ENCODE data around the gene TBC1D13. TPM values are rescaled to one million over a fixed set of nuclear protein-coding genes. Genes with fewer than 3 reads are reported as not detected.

The TBC1D13 gene
- total and polyA plus RNA-seq, 2 of the 13 experiments (the other 11 are each of a cell fraction or from before 2014, with no cell fraction given) = 17.9 to 19.7 TPM

GRCh38 chr9:128765499-128765898, 21.6 kb upstream of the TBC1D13 start (continued):
- TF ChIP-seq, protein P1, sequence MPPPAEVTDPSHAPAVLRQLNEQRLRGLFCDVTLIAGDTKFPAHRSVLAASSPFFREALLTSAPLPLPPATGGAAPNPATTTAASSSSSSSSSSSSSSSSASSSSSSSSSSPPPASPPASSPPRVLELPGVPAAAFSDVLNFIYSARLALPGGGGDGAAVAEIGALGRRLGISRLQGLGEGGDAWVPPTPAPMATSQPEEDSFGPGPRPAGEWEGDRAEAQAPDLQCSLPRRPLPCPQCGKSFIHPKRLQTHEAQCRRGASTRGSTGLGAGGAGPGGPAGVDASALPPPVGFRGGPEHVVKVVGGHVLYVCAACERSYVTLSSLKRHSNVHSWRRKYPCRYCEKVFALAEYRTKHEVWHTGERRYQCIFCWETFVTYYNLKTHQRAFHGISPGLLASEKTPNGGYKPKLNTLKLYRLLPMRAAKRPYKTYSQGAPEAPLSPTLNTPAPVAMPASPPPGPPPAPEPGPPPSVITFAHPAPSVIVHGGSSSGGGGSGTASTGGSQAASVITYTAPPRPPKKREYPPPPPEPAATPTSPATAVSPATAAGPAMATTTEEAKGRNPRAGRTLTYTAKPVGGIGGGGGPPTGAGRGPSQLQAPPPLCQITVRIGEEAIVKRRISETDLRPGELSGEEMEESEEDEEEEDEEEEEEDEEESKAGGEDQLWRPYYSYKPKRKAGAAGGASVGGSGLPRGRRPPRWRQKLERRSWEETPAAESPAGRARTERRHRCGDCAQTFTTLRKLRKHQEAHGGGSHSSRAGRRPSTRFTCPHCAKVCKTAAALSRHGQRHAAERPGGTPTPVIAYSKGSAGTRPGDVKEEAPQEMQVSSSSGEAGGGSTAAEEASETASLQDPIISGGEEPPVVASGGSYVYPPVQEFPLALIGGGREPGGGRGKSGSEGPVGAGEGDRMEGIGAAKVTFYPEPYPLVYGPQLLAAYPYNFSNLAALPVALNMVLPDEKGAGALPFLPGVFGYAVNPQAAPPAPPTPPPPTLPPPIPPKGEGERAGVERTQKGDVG (CRISPR knock-in tag; IDR thresholded peaks at IDR 0.05; ENCODE audit: borderline replicate concordance) = no peak
- TF ChIP-seq PHF5A (CRISPR knock-in tag; IDR thresholded peaks at IDR 0.05; ENCODE audit: low read depth, unreplicated experiment) (no peak), HIVEP1 (CRISPR knock-in tag; IDR thresholded peaks at IDR 0.05) (0 out of 2 replicates have a peak, but pooled peaks have one; percentile 46), TEAD2 (CRISPR knock-in tag; IDR thresholded peaks at IDR 0.05) (no peak), TARDBP (CRISPR knock-in tag; IDR thresholded peaks at IDR 0.05) (no peak), ZBTB7B (CRISPR knock-in tag; IDR thresholded peaks at IDR 0.05) (0 out of 2 replicates have a peak, but pooled peaks have one; percentile 34), CHCHD3 (CRISPR knock-in tag; IDR thresholded peaks at IDR 0.05) (no peak), ELF1 (CRISPR knock-in tag; IDR thresholded peaks at IDR 0.05) (no peak), ZNF138 (CRISPR knock-in tag; IDR thresholded peaks at IDR 0.05; ENCODE audit: low read depth) (no peak), KDM2A (CRISPR knock-in tag; IDR thresholded peaks at IDR 0.05; ENCODE audit: borderline replicate concordance, low read depth) (no peak), FOXA3 (CRISPR knock-in tag; IDR thresholded peaks at IDR 0.05) (peak; percentile 75), ZNF883 (CRISPR knock-in tag; IDR thresholded peaks at IDR 0.05; ENCODE audit: not compliant biosample characterization) (no peak), DRAP1 (CRISPR knock-in tag; IDR thresholded peaks at IDR 0.05) (0 out of 2 replicates have a peak, but pooled peaks have one; percentile 21), PCBP2 (optimal IDR thresholded peaks at IDR 0.05; ENCODE audit: low read depth, low read length, poor library complexity, severe bottlenecking) (no peak), ZNF44 (CRISPR knock-in tag; IDR thresholded peaks at IDR 0.05) (no peak)
- TF ChIP-seq, protein P2, sequence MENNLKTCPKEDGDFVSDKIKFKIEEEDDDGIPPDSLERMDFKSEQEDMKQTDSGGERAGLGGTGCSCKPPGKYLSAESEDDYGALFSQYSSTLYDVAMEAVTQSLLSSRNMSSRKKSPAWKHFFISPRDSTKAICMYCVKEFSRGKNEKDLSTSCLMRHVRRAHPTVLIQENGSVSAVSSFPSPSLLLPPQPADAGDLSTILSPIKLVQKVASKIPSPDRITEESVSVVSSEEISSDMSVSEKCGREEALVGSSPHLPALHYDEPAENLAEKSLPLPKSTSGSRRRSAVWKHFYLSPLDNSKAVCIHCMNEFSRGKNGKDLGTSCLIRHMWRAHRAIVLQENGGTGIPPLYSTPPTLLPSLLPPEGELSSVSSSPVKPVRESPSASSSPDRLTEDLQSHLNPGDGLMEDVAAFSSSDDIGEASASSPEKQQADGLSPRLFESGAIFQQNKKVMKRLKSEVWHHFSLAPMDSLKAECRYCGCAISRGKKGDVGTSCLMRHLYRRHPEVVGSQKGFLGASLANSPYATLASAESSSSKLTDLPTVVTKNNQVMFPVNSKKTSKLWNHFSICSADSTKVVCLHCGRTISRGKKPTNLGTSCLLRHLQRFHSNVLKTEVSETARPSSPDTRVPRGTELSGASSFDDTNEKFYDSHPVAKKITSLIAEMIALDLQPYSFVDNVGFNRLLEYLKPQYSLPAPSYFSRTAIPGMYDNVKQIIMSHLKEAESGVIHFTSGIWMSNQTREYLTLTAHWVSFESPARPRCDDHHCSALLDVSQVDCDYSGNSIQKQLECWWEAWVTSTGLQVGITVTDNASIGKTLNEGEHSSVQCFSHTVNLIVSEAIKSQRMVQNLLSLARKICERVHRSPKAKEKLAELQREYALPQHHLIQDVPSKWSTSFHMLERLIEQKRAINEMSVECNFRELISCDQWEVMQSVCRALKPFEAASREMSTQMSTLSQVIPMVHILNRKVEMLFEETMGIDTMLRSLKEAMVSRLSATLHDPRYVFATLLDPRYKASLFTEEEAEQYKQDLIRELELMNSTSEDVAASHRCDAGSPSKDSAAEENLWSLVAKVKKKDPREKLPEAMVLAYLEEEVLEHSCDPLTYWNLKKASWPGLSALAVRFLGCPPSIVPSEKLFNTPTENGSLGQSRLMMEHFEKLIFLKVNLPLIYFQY (CRISPR knock-in tag; IDR thresholded peaks at IDR 0.05; ENCODE audit: borderline replicate concordance) = no peak
- TF ChIP-seq, protein P3, sequence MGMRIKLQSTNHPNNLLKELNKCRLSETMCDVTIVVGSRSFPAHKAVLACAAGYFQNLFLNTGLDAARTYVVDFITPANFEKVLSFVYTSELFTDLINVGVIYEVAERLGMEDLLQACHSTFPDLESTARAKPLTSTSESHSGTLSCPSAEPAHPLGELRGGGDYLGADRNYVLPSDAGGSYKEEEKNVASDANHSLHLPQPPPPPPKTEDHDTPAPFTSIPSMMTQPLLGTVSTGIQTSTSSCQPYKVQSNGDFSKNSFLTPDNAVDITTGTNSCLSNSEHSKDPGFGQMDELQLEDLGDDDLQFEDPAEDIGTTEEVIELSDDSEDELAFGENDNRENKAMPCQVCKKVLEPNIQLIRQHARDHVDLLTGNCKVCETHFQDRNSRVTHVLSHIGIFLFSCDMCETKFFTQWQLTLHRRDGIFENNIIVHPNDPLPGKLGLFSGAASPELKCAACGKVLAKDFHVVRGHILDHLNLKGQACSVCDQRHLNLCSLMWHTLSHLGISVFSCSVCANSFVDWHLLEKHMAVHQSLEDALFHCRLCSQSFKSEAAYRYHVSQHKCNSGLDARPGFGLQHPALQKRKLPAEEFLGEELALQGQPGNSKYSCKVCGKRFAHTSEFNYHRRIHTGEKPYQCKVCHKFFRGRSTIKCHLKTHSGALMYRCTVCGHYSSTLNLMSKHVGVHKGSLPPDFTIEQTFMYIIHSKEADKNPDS (CRISPR knock-in tag; IDR thresholded peaks at IDR 0.05) = peak; percentile 47; the same call in 1 of the 2 replicates
